LHCN-M2 (cell line): ENCODE measurements around the gene EFHC1. TPM values are rescaled to one million over a fixed set of nuclear protein-coding genes. Genes with fewer than 3 reads are reported as not detected.

ENCODE experiments used
- DNase-seq: peaks from one replicate; pipeline ENCODE4 v3.0.0-alpha.2; 2012; ENCODE audit warnings: low read depth
- total RNA-seq: library from RNA; depleted of rRNA; stranded (reverse); fragments of >200 nt; gene quantifications from 2 replicates; pipeline ENCODE4 v1.2.3, GENCODE V29; 2014

The EFHC1 gene
- total RNA-seq, 1 experiment from 2014 or later: 31.8 TPM

- DNase-seq: peak; percentile 86
Measured at GRCh38 chr6:52551483-52552277, 131.5 kb downstream of the EFHC1 start.

GRCh38 chr6:52552278-52552643 is 132.1 kb downstream of the EFHC1 start:
- peak; percentile 54 for DNase-seq

- no peak for DNase-seq
Measured at GRCh38 chr6:52553158-52553557, 133.0 kb downstream of the EFHC1 start.

- DNase-seq: no peak
Measured at GRCh38 chr6:52553719-52554118, 133.6 kb downstream of the EFHC1 start.

GRCh38 chr6:52554684-52555280 is 134.6 kb downstream of the EFHC1 start:
- no peak for DNase-seq

GRCh38 chr6:52555518-52556233 is 135.5 kb downstream of the EFHC1 start:
- no peak for DNase-seq

- no peak for DNase-seq
Measured at GRCh38 chr6:52557389-52558265, 137.5 kb downstream of the EFHC1 start.

GRCh38 chr6:52558266-52559000 is 138.3 kb downstream of the EFHC1 start:
- peak; percentile 70 for DNase-seq

- DNase-seq: peak; percentile 76
Measured at GRCh38 chr6:52560462-52560861, 140.3 kb downstream of the EFHC1 start.

- no peak for DNase-seq
Measured at GRCh38 chr6:52562911-52563310, 142.8 kb downstream of the EFHC1 start.

- no peak for DNase-seq
Measured at GRCh38 chr6:52564856-52565255, 144.7 kb downstream of the EFHC1 start.

GRCh38 chr6:52566201-52566600 is 146.1 kb downstream of the EFHC1 start:
- DNase-seq: no peak

GRCh38 chr6:52566853-52567279 is 146.7 kb downstream of the EFHC1 start:
- DNase-seq: peak; percentile 100

GRCh38 chr6:52568320-52568719 is 148.2 kb downstream of the EFHC1 start:
- DNase-seq: no peak

GRCh38 chr6:52570291-52570700 is 150.2 kb downstream of the EFHC1 start:
- DNase-seq: no peak

- peak; percentile 92 for DNase-seq
Measured at GRCh38 chr6:52571099-52571755, 151.1 kb downstream of the EFHC1 start.

GRCh38 chr6:52572536-52572935 is 152.4 kb downstream of the EFHC1 start:
- no peak for DNase-seq

- peak; percentile 62 for DNase-seq
Measured at GRCh38 chr6:52573295-52573694, 153.2 kb downstream of the EFHC1 start.
